Umbilical cord (tissue), 2 donors: ENCODE measurements around the gene RAPGEF2. TPM values are rescaled to one million over a fixed set of nuclear protein-coding genes. Genes with fewer than 3 reads are reported as not detected.
A peak's percentile ranks its signal among the peaks of the same experiment; 100 is the strongest.
"Not testable (repeated sequence)": the region's sequence is repeated elsewhere in the genome, so short reads cannot be mapped to it uniquely, and the experiment has no call there.

Experiments
- DNase-seq: peaks from one replicate; pipeline ENCODE4 v3.0.0-alpha.2; 2015; ENCODE audit warnings: low spot score
- total RNA-seq: library from RNA; depleted of rRNA; stranded (reverse); fragments of >200 nt; gene quantifications from one replicate; pipeline ENCODE4 v1.2.3, GENCODE V29; 2014; ENCODE audit warnings: low replicate concordance; ENCODE audit not compliant: insufficient read depth

Gene RAPGEF2
- total RNA-seq, 1 donor from 2014 or later: 82.1 TPM

DNA sequence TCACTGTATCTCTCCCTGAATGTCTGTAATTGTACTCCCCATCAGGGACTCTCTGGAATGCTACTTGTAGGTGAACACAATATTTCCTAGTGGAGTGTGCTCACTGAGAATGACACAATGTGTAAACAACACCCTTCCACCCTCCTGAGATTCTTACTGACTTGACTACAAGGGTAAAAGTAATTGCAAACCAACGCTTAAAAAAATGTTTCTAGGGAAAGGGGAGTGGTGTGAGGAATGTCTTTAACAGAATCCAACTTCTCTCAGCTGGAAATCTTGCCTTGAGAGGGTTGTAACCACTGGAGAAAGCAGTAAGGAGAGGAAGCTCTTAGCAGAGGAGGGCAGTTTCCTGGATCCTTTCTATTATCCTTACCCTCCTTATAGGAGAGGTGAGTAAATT, 5.1 kb upstream of the RAPGEF2 start:
- no peak for DNase-seq

DNA sequence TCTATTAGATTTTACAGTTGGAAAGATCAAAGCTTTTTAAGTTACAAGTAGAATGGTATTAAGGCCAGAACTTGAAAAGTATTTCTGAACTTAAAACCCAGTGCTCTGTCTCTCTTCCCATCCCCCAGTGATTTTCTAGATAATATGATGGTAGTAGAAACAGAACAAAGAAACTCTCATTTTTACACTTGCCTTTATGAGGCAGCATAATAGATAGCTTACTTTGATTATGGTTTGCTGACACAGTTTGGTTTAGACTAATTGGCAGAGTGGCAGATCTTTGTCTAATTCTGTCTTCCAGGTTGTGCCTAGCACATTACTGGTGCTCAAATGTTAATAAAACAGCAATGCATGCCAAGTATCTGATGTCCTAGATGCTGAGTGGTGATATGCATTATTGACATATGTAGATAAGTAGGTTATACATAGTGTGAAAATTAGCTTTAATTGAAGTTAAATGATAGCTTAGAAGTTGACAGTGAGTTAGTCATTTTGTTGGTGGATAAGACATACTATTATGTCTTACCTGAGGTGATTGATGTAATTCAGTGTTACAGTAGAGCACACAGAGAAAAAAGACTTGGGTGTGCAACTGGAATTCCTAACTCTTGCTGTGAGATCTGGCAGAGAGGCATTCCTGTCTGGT, 4.3 kb upstream of the RAPGEF2 start:
- no peak for DNase-seq

DNA sequence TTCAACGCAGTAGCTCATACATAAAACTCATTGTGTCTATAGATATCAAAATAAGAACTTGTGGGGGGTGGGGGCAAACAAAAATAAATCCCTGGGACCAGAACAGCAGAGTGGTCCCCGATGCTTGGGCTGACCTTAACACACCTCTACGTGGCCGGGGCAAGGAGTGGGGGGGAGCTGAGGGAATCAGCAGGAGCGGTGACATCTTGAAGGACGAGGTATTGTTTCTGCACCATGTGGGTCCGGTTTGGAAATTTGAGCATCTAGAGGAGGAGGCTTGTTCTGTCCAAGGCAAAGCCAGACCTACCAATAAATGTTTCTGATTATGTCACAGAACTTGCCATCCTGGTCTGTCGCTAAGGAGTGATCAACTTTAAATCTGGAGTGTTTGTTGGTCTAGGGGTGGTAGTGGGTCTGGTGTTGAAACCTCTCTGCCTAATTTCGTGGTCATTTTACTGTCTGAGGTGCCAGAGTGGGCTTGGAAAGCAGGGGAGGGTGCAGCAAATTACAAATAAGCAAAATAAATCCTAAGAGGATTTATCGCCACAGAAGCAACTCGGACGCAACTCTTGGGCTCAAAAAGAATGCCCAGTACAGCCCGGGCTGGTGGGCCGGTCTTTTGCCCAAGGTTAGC, 774 bp upstream of the RAPGEF2 start:
- no peak for DNase-seq

GRCh38 chr4:159103384-159103990, 608 bp downstream of the RAPGEF2 start:
- DNase-seq: peak; percentile 53

DNA sequence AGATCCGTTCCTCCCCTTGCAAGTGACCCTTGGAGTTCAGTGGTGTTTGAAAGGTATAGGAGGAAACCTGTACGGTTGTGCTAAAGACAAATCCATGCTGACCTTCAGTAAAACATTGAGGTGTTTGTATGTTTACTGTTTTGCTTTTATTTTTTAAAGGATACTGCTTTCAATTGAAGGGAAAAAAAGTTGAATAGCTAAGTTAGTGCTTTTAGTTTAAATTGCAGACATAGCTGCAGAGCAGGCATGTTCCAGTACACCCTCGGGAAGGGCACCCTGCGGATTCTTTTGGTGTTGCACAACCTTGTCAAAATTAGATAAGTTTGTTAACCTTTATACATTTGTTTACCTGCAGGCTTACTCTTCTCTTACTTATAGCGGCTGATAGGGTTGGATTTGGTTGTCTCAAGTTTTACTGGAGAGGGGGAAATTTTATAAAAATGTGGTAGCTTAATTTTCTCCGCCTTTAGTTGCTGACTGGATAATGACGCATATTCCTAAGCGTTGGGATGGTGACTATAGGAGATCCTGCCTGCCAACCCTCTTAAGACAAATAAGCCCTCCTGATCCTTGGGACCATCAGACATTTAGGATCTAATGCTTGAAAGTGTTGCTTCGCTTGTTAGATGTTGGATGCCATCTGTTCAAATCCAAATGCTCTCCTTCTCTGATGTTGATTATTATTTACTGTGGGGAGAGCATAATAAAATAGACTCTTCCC, 2.0 kb downstream of the RAPGEF2 start:
- peak; percentile 64 for DNase-seq

- DNase-seq: peak; percentile 31
These were observed 2.9 kb downstream of the RAPGEF2 start for GRCh38 chr4:159105761-159106243.

- DNase-seq: no peak
These were observed 3.8 kb downstream of the RAPGEF2 start for GRCh38 chr4:159106636-159107035.

DNA sequence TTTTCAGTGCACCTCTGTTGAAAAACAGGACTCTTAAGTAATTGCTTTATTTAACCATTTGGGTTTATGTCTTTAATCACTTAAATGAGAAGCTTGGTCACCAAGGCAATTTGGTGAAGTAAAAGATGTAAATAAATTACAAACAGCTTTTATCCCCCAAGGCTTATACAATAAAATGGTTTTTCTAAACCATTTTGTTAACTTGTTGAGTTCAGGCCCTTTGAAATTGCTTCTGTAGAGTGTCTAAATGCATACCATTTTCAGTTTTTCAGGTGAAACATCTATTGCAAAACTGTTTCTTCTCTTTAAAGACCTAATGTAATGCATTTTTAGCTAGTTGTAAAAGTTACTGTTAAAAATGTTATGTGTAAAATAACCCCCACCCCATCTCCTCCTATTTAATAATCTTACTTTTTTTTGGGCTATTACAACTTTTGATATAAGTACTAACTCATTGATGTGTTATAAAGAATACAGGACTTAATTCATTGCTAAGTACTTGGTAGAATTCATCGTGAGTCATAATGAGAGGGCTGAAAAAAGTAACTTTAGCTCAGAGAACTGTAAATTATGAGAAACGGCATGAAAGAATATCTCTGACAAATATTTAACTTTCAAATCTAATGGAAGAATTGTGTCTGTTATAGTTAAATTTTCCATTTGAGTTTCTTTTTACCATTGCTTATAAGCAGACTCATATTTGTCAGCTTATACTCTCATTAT, 4.5 kb downstream of the RAPGEF2 start:
- no peak for DNase-seq

DNA sequence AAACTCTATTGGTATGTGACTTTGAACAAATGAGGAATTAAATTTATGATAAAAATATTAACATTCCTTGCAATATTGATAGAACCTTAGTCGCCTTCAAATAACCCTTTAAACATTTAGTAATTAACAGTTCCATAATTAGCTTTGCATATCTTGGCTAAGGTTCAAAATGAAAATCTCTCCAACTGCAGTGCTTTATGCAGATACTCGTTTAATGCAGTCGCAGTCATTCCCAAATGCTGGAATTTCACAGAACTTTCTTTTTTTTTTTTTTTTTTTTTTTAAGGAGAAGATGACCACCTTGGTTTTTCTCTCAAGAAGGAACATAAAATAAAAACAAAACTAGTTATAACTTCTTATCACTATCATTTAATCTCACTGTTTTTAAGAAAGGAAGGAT, 5.2 kb downstream of the RAPGEF2 start:
- no peak for DNase-seq

DNA sequence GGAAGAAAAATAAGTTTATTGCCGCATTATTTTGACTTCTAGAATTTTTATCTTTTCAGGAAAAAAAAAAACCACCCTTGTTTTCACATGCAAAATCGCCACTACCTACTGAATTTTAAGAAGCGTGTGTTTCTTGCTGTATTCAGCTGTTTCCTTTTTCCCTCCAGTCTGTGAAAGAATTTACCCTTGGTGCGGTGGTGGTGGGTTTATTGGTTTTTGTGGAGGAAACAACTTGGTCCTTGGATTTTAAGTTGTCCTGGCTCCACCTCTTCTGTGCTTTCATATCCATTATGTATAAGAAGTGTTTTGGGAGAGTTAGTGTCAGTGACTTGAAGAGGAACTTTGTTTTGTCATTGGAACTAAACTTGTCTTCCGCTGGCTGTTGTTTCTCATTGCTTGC, 8.1 kb downstream of the RAPGEF2 start:
- no peak for DNase-seq

DNA sequence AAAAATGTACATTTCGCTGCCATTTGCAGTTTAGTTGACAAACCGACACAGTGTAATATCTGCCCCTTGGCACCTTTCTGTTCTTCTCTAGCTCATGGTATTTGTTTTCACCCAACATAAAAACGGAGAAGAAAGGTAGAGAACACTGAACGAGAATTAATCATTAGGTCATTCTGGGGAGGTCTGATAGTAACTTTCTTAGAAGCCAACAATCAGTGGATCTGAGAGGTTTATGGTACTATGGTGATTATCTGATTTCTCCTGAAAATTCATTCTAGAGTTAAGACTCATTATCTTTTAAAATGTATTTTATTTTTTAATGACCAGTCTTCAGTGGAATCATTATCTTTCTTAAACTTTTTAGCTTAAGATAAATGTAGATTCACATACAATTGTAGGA, 8.5 kb downstream of the RAPGEF2 start:
- DNase-seq: no peak

DNA sequence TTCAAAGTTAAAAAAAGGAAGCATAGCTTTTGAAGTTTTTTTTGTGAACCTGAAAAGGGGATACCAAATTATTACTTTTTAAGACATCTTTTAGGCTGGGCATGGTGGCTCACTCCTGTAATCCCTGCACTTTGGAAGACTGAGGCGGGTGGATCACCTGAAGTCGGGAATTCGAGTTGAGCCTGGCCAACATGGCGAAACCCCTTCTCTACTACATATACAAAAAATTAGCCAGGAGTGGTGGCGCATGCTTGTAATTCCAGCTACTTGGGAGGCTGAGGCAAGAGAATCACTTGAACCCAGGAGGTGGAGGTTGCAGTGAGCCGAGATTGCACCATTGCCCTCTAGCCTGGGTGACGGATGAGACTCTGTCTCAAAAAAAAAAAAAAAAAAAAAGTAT, 10.5 kb downstream of the RAPGEF2 start:
- DNase-seq: not testable (repeated sequence)

GRCh38 chr4:159116098-159116497, 13.2 kb downstream of the RAPGEF2 start:
- not testable (repeated sequence) for DNase-seq

DNA sequence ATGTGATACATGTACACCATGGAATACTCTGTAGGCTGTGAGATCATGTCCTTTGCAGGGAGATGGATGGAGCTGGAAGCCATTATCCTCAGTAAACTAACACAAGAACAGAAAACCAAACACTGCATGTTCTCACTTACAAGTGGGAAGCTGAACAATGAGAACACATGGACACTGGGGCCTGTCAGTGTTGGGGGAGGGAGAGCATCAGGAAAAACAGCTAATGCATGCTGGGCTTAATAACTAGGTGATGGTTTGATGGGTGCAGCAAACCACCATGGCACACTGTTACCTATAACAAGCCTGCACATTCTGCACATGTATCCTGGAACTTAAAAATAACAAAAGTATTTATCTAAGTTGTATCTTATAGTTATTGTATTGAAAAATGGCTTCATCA, 13.8 kb downstream of the RAPGEF2 start:
- not testable (repeated sequence) for DNase-seq

- no peak for DNase-seq
These were observed 14.7 kb downstream of the RAPGEF2 start for GRCh38 chr4:159117564-159117963.

DNA sequence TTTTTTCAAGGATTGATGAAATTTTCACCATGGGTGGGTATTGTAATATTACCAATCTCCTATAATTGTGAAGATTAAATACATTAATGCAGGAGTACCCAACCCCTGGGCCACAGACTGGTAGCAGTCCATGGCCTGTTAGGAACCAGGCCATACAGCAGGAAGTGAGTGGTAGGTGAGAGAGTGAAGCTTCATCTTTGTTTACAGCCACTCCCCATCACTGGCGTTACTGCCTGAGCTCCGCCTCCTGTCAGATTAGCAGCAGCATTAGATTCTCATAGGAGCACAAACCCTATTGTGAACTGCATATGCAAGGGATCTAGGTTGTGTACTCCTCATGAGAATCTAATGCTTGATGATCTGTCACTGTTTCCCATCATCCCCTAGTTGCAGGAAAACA, 15.1 kb downstream of the RAPGEF2 start:
- no peak for DNase-seq

- DNase-seq: no peak
These were observed 18.5 kb downstream of the RAPGEF2 start for GRCh38 chr4:159121371-159121770.

GRCh38 chr4:159126716-159127115, 23.8 kb downstream of the RAPGEF2 start:
- DNase-seq: no peak

GRCh38 chr4:159127745-159128518, 25.1 kb downstream of the RAPGEF2 start:
- DNase-seq: no peak

GRCh38 chr4:159129814-159130550, 27.1 kb downstream of the RAPGEF2 start:
- no peak for DNase-seq
